Psoas muscle (tissue), 8 donors: ENCODE data around the gene TMEM213. TPM values are rescaled to one million over a fixed set of nuclear protein-coding genes. Genes with fewer than 3 reads are reported as not detected.

ENCODE experiments used
- ATAC-seq, 4 donors: fragments of 200-7000 bp; cut with Tn5 transposase; one replicate each; pipeline ENCODE4 v1.9.1; 2020; ENCODE audit warnings: moderate library complexity in 3 of 4, mild to moderate bottlenecking in 2 of 4
- DNase-seq, 2 donors: peaks; one replicate each; pipeline ENCODE4 v3.0.0-alpha.2; 2020
- H3K27ac ChIP-seq: fragments of 200-600 bp; one replicate; pipeline ENCODE4 v1.8.0; 2022
- H3K27me3 ChIP-seq, 3 donors: fragments of 200-600 bp in 1 of 3; one replicate each; pipeline versions ENCODE4 v1.6.1 to v1.8.0; 2013 to 2022; ENCODE audit warnings: low read length in 2 of 3, mild to moderate bottlenecking in 2 of 3, moderate library complexity in 1 of 3; ENCODE audit not compliant: insufficient read depth in 3 of 3
- H3K36me3 ChIP-seq, 2 donors: fragments of 200-600 bp in 1 of 2; one replicate each; pipeline versions ENCODE4 v1.6.1 to v1.8.0; 2013 to 2022; ENCODE audit warnings: low read depth in 1 of 2, mild to moderate bottlenecking in 1 of 2, moderate library complexity in 1 of 2; ENCODE audit not compliant: insufficient read depth in 1 of 2
- H3K4me1 ChIP-seq: fragments of 200-600 bp; one replicate; pipeline ENCODE4 v1.8.0; 2022
- H3K4me3 ChIP-seq: fragments of 200-600 bp; one replicate; pipeline ENCODE4 v1.8.0; 2022; ENCODE audit warnings: mild to moderate bottlenecking
- H3K9me3 ChIP-seq: fragments of 200-600 bp; one replicate; pipeline ENCODE4 v1.8.0; 2022
- WGBS, 3 donors: extraction: QIAGEN DNeasy Blood & Tissue Kit; methylation state at CpG; one replicate each; pipeline versions ENCODE4 v1.1.6 to v1.1.7; 2013; 5-methylcytosine and 5-hydroxymethylcytosine counted together
- intact Hi-C, 2 donors: fragments of 100-400 bp; cut with DNase I; formaldehyde crosslinking; loops; one replicate each; pipeline versions ENCODE4 v1.11.0 to v1.14.2; 2022
- polyA plus RNA-seq, 3 donors: library from polyadenylated mRNA; stranded (reverse); fragments of 200-250 nt; gene quantifications; one replicate each; pipeline ENCODE4 v1.2.3, GENCODE V29; 2013
- total RNA-seq, 4 donors: library from RNA; stranded (reverse); fragmentation: NEBNext Ultra II Directional in 2 of 4; extraction: Animal tissue kit (Norgen Biotek cat#: 25700) in 2 of 4; gene quantifications; one replicate each; pipeline versions ENCODE4 v1.2.1 to v1.2.4, GENCODE V29; 2021 to 2023
- TF ChIP-seq, protein P1 (sequence below): fragments of 200-600 bp; IDR thresholded peaks from one replicate; pipeline ENCODE4 v1.8.0; 2022; ENCODE audit warnings: antibody characterized with exemption
- donor health status: healthy with polysubstance abuse.
- donor health status: DM: no; HTN: no; CAD: no; lungs with moderate emphysema.
- donor health status: Bipolar disorder and iron deficiency.
- donor health status: healthy.
- donor health status: DM: yes; HTN: yes; CAD: no.
- donor health status: DM: no; HTN: no; CAD: no.
- donor health status: DM: no; HTN: no; CAD: no.
- donor health status: DM: yes; HTN: yes; CAD: no.

Gene TMEM213
- total and polyA plus RNA-seq, 7 donors: not detected

DNA sequence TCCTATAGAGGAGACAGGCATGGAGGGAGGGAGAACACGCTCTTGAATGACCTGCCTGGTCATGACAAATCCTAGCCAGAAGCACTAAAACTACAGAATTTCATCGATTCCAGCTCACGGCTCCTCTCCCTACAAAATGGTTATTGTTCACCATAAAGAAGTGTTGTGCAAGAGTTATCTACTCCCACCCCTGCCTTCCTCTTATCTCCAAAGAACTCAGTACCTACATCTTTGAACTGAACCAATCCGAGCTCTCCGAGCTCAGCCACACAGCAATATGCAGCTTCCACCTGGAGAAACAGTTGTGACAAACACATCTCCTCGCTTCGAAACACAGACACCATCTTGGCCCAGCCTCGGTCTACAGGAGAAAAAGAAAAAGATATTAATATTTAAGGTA, 26.9 kb upstream of the TMEM213 start:
- Histone ChIP-seq H3K9me3 (no peaks in the 10 kb centered on the region), H3K36me3 (no peaks in the 10 kb centered on the region), H3K4me1 (no peaks in the 10 kb centered on the region), H3K27ac (no peak overlapping the region), H3K4me3 (no peak overlapping the region), H3K27me3 (no peaks in the 10 kb centered on the region)
- TF ChIP-seq, protein P1, sequence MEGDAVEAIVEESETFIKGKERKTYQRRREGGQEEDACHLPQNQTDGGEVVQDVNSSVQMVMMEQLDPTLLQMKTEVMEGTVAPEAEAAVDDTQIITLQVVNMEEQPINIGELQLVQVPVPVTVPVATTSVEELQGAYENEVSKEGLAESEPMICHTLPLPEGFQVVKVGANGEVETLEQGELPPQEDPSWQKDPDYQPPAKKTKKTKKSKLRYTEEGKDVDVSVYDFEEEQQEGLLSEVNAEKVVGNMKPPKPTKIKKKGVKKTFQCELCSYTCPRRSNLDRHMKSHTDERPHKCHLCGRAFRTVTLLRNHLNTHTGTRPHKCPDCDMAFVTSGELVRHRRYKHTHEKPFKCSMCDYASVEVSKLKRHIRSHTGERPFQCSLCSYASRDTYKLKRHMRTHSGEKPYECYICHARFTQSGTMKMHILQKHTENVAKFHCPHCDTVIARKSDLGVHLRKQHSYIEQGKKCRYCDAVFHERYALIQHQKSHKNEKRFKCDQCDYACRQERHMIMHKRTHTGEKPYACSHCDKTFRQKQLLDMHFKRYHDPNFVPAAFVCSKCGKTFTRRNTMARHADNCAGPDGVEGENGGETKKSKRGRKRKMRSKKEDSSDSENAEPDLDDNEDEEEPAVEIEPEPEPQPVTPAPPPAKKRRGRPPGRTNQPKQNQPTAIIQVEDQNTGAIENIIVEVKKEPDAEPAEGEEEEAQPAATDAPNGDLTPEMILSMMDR: no peak
- intact Hi-C loops: no loop called here
- 87 to 91% (median 91%) methylated on average over 8 of the region's 8 CpGs for WGBS, 3 donors
- no peak for ATAC-seq
- DNase-seq: no peak

DNA sequence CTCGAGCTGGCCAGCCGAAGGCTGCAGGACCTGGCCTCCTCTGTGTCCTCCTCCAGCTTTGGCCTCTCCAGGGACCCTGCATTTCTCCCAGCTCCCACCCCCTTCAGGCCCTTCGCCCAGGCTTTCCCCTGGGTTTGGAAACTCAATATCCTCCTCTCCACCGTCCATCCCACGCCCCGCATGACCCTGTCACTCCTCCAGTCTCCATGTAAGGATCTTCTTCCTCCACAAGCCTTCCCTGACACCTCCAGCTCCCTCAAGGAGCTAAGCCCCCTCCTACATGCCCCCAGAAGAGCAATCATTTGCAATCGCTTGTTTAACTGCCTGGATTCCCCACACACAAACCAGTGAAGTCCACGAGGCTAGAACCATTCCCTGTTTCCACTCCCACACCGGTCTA, 24.6 kb upstream of the TMEM213 start:
- Histone ChIP-seq H3K9me3 (no peaks in the 10 kb centered on the region), H3K27ac (no peak overlapping the region), H3K4me1 (no peaks in the 10 kb centered on the region), H3K27me3 (no peaks in the 10 kb centered on the region), H3K4me3 (no peak overlapping the region), H3K36me3 (no peaks in the 10 kb centered on the region)
- no peak for ATAC-seq
- TF ChIP-seq, protein P1: no peak
- WGBS, 3 donors: 67 to 76% (median 74%) methylated on average over 9 of the region's 9 CpGs
- intact Hi-C loops: no loop called here
- no peak for DNase-seq

DNA sequence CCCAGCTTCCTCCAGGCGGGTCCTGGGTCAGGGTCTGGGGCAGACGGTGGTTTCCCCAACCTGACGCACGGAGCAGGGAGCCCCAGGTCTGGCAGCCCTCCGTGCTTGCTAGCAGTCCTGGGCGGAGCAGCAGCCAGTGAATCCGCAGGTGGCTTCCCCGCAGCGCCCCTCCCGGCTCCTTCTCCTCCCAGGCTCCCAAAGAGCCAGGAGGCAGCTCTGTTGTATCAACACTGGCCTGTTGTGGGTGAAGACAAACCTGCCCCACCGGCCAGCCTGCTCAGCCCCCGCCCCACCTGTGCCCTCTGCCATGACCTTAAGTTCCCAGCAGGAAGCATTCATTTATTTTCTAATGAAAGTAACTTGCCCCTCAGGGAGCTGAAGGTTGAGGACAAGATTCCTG, 24.0 kb upstream of the TMEM213 start:
- DNase-seq: no peak
- Histone ChIP-seq H3K4me1 (no peaks in the 10 kb centered on the region), H3K4me3 (no peak overlapping the region), H3K36me3 (no peaks in the 10 kb centered on the region), H3K9me3 (no peaks in the 10 kb centered on the region), H3K27ac (no peak overlapping the region), H3K27me3 (no peaks in the 10 kb centered on the region)
- ATAC-seq: no peak
- TF ChIP-seq, protein P1: no peak
- intact Hi-C loops: no loop called here
- WGBS, 3 donors: 34 to 39% (median 38%) methylated on average over 12 of the region's 12 CpGs

DNA sequence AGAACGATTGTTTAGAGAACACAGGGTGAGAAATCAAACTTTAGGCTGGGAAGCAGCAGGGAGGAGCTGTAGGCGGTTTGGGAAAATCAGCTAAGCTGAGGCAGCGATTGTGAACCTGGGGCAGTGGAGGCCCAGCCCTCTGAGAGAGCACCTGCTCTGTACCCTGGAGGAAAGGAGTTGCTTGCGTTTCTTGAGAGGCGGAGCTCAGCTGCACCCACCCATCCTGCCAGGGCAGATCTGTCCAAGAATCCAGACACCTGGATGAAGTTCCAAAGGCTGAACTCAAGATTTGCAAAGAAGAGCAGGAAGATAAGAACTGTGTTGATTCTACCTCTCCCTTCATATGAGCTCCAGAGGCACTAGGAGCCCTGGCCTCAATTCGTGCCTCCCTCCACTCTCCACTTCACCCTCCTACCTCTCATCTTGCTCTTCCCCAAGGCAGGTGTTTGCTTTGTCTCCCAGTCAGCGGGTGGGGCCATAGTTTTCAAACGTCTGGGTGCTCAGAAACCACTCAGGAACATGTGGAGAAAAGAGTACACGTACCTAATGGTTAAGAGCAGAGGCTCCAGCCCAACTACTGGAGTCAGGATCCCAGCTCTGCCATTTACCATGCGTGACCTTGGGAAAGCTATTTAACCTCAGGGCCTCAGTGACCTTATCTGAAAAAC, 21.5 kb upstream of the TMEM213 start:
- Histone ChIP-seq H3K36me3 (no peaks in the 10 kb centered on the region), H3K4me1 (no peaks in the 10 kb centered on the region), H3K9me3 (no peaks in the 10 kb centered on the region), H3K27me3 (no peaks in the 10 kb centered on the region), H3K4me3 (no peak overlapping the region), H3K27ac (no peak overlapping the region)
- intact Hi-C loops: no loop called here
- TF ChIP-seq, protein P1: no peak
- no peak for DNase-seq
- no peak for ATAC-seq
- WGBS, 3 donors: 61 to 69% (median 66%) methylated on average over 10 of the region's 10 CpGs

DNA sequence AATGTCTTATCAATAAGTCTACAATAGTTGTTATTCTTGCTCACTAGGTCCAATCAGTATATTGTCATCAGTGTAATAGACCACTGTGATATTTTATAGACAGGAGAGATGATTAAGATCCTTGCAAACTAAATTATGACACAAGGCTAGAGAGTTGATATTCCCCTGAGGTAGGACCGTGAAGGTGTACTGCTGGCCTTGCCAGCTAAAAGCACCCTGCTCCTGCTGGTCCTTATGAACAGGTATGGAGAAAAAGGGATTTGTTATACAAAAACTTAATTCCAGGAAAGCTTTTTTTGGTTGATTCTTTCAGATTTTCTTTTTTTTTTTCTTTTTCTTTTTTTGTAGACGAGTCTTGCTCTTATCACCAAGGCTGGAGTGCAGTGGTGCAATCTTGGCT, 16.8 kb upstream of the TMEM213 start:
- H3K4me3 ChIP-seq: no peak overlapping the region
- intact Hi-C loops: no loop called here
- DNase-seq: no peak
- TF ChIP-seq, protein P1: no peak
- no peak for ATAC-seq
- H3K9me3 ChIP-seq: no peaks in the 10 kb centered on the region
- no peaks in the 10 kb centered on the region for H3K4me1 ChIP-seq
- H3K36me3 ChIP-seq: no peaks in the 10 kb centered on the region
- 69 to 92% (median 75%) methylated on average over 2 of the region's 2 CpGs for WGBS, 3 donors
- H3K27me3 ChIP-seq: no peaks in the 10 kb centered on the region
- no peak overlapping the region for H3K27ac ChIP-seq
